HG02763 (cell line): ENCODE results near the gene C12orf42.
"Not testable (repeated sequence)": the region's sequence is repeated elsewhere in the genome, so short reads cannot be mapped to it uniquely, and the experiment has no call there.

Source experiments
- ATAC-seq: cut with Tn5 transposase; IDR thresholded peaks from one replicate; pipeline ENCODE4 v1.9.1; 2021; ENCODE audit warnings: mild to moderate bottlenecking, moderate library complexity; ENCODE audit not compliant: unreplicated experiment

The C12orf42 gene

DNA sequence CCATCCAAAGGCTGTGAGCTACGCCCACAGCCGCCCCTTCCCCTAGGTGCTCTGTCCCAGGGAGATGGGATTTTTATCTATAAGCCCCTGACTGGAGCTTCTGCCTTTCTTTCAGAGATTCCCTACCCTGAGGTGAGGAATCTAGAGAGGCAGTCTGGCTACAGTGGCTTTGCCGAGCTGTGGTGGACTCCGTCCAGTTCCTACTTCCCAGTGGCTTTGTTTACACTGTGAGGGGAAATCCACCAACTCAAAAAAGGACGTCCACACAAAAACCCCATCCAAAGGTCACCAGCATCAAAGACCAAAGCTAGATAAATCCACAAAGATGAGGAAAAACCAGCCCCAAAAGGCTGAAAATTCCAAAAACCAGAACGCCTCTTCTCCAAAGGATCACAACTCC is 70.1 kb downstream of the C12orf42 start:
- ATAC-seq: not testable (repeated sequence)

DNA sequence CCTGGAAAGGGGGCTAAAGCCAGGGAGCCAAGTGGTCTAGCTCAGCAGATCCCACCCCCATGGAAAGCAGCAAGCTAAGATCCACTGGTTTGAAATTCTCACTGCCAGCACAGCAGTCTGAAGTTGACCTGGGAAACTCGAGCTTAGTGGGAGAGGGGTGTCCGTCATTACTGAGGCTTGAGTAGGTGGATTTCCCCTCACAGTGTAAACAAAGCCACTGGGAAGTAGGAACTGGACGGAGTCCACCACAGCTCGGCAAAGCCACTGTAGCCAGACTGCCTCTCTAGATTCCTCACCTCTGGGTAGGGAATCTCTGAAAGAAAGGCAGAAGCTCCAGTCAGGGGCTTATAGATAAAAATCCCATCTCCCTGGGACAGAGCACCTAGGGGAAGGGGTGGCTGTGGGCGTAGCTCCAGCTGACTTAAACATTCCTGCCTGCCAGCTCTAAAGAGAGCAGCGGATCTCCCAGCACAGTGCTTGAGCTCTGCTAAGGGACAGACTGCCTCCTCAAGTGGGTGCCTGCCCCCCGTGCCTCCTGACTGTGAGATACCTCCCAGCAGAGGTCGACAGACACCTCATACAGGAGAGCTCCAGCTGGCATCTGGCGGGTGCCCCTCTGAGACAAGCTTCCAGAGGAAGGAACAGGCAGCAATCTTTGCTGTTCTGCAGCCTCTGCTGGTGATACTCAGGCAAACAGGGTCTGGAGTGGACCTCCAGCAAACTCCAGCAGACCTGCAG is 70.8 kb downstream of the C12orf42 start:
- not testable (repeated sequence) for ATAC-seq

DNA sequence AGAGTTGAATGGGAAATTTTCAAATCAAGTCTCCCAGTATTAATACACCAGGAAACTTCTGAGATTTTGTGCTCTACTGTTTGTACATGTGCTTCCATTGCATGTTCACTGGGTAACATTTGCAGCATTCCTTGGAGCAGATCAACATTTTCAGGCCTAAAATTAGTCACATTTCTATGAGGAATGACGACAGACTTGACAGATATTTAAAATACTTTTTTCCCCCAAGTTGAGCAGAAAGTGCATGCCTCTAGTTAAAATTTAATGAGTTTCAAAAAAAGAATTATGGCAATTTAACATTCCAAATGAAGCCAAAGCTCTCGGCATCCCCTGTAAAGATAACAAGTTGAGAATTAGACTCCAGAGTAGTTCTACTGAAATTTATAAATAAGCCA is 72.3 kb downstream of the C12orf42 start:
- ATAC-seq: no peak

DNA sequence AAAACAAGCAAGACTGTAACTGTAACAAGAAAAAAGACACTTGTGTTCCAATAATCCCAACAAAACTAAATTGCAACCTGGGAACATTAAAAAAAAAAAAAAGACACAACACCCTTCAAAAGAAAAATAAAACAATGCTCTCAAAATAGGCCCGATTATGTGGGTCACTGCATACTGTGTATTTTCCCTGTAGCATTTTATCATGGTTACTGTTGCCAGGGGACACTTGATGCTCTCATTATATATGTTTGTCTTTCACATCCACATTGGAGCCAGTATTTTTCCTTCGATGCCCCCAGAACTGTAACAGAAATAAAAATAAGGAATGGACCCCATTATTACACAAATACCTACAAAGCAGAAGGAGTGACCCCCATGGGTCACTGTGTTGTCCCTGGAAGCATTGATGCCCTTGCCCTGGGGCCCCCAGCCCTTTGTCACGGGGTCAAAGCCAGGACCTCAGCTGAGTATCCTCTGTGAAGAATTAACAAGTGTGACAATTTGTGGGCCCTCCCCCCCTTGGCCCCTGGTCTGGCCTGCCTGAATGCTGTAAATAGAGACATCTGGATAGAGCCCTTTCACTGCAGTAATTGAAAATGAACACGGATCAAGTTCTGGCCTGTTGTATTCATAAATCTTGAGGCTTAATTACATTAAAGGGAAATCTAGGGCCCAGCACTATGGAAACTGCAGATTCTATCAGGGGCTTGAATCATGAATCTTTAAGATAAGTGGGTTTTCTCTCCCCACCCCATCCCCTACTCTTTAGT is 72.8 kb downstream of the C12orf42 start:
- no peak for ATAC-seq

DNA sequence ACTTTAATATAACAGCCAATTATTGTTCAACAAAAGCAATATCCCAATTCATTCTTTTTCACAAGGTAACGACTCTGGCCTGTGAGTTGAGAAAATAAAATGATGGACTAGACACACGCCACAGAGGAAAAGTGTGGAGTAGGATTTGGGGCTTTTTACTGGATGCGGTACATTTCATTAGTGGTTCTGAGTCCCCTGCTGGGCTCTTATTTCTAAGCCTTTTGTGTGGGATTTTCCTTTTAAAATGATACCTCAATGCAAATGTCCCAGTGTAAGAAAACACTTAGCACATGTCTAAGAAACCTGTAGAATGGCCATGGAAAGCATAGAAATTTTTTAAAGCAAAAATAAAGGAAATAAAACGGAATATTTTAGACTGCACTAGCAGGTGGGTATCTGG is 73.4 kb downstream of the C12orf42 start:
- no peak for ATAC-seq

DNA sequence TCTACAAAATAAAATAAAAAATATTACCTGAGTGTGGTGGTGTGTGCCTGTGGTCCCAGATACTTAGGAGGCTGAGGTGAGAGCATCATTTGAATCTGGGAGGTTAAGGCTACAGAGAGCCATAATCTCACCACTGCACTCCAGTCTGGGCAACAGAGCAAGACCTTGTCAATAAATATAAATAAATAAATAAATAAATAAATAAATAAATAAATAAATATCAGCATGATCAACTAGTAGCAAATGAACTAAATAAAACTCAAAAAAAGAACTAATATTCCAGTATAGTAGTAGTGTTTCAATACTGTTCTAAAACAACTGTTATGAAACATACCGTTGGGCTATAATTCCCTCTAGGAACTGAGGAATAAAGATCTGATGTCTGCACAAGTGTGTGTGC is 74.4 kb downstream of the C12orf42 start:
- no peak for ATAC-seq

DNA sequence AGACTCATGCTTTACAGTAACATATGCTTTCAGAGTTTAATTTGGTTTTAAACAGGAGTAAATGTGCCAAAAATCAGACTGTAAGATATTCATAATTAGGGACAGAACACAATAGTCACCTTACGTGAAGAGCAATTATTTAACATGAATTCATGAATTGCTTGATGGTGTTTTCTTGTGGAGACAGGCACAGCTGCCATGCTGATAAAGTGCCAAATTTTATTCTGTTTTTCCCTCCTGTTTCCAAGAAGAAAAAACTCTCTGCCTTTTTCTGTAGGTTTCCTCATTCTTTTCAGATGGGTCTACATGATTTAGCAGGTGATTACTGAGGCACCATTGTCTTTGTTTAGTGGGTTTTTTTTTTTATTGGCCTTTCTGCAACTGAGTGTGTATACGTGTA is 80.1 kb downstream of the C12orf42 start:
- ATAC-seq: no peak

DNA sequence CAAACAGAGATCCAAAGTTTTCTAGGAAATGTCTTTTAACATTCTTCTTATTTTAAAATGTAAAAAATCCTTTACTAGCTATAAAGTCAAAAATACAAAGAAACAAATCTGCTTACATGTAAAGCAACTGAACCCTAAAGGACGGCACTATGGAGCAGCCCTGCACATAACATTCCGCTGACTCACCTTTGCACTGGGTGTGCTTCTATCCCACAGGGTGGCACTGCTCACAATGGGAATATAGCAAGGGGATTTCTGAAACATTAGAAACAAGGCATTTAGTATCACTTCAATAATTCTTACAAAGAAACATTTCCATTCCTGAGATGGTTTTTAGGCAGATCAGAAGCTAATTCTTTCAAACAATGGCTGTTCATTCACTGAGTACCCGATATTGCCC is 94.3 kb downstream of the C12orf42 start:
- ATAC-seq: no peak

DNA sequence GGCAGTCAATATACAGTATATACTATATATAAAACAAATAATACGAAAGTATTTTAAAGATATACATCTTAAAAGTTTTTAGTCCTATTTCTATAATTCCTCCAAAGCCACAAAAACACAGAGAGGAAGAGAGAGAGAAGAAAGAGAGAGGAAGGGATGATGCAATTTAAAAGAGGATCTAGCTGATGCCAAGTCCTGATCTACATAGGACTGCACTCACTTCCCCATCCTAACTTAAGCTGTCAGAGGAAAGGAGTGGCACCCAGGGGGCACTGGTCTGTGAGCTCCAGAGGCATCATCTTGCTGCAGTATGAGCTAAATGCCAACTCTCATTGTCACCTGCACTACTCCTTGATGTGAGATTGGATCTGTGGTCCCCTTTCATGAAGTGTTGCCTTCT is 95.8 kb downstream of the C12orf42 start:
- no peak for ATAC-seq

DNA sequence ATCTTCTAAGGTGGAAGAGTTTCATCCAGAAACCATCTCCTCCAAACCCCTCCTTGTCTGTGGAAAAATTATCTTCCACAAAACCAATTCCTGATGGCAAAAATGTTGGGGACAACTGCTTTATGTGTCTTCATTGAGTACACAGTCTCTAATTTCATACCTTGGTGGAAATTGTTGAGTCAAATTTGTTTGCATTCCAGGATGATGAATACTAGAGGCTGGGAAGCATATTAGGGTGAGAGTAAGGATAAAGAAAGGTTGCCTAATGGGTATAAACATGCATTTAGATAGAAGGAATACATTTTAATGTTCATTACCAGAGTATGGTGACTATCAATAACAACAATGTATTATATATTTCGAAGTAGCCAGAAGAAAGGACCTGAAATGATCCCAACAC is 98.2 kb downstream of the C12orf42 start:
- no peak for ATAC-seq

DNA sequence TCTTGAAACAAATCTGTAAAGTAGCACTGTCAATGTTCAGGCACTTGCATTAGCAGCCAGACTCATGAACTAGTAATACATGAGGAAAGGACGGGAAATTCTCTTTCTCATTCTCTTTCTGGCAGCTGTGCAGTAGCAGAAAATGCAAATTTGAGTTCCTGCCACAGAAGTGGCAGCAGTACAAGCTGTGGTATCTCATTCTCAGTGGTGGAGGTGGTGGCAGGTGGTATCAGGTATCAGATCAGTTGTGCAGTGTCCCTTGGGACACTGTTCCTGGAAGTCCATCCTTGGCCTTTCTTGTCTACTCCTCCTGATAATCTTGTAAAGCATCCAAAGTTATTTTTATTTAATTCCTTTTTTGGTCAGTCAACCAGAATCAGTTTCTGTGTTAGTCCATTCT is 103.0 kb downstream of the C12orf42 start:
- peak; percentile 91 for ATAC-seq

DNA sequence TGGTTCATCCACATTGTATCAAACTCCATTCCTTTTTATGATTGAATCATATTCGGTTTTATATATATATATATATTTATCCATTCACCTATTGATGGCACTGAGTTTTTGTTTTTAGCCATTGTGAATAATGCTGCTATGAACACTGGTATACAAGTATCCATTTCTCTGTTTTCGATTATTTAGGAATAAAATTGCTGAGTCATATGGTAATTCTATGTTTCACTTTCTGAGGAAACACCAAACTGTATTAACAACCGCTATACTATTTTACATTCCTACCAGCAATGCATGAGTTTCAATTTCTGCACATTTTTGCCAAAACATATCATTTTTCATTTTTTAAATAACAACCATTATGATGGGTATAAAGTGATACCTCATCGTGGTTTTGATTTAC is 104.7 kb downstream of the C12orf42 start:
- no peak for ATAC-seq

DNA sequence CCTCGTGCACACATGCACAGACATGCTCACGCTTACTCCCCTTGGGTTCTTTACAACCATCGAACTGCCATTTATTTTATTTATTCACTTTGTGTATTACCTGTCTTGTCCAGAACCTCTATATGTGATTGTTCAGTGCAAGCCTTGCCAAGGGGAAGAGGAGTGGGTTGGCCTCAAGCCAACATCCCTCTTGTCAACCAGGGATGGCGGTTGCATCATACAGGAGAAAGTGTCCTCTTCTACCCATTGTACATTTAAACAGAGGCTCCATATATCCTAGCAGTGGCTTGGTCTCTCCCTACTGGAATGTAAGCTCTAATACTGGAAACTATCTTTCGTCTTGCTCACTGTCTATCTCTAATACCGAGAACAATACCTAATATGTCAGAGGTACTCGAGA is 108.4 kb downstream of the C12orf42 start:
- no peak for ATAC-seq

DNA sequence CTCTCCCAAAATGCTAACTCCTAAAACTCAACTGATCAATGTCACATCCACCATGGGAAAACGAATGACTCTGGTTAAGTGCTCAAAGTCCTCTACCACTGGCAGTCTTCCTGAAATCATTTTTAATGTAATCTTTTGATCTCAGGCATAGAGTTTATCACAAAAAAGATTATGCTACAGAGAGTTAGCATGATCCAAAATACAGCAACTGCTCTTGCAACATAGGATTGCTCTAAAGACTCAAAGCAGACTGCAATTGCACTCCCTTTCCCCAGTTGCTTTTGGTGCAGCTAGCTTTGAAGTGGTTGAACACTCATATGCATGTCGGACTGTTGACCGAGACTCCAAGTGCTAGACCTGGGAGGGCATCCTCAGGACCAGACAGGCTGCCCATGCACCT is 109.3 kb downstream of the C12orf42 start:
- ATAC-seq: no peak

DNA sequence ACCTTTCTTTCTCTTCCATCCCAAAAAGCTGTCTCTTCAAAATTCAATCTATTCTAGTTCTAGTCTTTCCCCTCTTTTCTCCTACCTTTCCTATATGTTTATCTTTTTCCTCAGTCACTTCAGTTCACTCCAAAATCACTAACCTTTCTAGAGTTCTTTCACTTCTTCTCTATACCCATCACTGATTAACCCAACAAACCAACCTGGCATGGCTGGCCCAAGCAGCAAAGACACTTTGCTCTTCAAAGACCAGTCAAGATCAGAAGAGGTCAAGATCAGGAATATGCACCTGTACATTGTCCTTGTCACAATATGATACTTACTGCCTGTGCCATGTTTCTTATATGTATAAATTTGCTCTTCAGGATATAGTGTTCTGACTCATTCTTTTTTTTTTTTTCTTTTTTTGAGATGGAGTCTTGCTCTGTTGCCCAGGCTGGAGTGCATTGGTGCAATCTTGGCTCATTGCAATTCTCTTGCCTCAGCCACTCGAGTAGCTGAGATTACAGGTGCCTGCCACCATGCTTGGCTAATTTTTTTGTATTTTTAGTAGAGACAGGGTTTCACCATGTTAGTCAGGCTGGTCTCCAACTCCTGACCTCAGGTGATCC is 112.9 kb downstream of the C12orf42 start:
- no peak for ATAC-seq

DNA sequence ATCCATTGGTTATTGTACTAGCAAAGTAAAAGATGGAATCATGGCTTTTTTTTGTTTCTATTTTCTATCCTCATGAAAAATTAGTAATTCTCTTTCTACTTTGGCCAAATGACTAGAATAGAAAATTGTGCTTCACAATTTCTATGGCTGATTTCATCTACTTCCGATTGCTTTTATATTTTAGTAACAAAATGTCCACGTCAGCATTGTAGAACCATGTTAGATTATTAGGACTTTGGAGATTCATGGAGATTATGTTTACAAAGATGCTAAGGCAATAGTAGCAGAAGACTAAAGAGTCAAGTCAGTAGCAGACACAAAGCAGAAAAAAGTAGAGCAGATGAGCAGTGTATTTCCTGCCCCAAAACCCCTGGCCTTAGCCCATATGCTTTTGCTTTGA is 113.6 kb downstream of the C12orf42 start:
- ATAC-seq: no peak

DNA sequence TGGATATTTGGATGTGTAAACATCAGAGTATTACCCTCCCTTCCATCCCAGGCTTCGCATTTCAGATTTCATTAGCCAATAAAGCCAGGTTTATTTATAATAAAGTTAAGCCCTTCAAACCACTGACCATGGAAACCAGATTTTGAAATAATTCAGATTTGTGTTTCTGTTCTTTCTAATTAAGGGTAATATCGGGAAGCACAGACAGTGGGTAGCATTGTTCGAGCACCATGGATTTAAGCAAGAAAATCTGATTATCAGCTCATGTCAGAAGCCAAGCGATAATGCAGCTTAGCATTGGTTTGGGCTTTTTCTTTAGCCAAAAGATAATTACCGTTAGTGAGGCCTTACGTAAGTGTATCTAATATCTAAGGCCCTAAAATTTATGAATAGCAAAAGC is 116.1 kb downstream of the C12orf42 start:
- ATAC-seq: no peak

DNA sequence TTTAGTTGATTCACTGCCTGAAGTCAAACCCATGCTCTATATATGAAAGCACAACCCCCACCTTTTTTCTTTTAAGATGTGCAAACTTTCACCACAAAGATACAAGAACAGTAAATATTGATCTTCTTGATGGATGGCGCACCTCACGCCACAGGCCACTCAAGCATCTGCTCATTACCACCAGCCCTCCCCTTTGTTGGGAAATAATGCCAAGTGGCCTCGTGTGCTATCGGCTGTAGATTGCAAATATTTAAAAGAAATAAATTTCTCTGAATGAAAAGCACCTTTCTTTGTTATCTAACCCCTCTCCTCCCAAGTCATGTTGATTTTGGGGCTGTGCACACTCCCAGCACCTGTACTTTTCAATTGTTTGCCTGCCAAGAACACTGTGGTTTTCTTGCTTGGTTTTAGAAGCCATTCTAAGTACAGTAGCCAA is 122.7 kb downstream of the C12orf42 start:
- ATAC-seq: no peak

DNA sequence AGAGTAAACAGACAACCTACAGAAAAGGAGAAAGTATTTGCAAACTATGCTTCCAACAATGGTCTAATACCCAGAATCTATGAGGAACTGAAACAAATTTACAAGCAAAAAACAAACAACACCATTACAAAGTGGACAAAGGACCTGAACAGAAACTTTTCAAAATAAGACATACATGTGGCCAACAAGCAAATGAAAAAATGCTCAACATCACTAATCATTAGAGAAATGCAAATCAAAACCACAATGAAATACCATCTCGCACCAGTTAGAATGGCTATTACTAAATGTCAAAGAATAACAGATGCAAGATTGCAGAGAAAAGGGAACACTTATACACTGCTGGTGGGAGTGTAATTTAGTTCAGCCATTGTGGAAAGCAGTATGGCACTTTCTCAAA is 125.8 kb downstream of the C12orf42 start:
- ATAC-seq: peak; percentile 82

DNA sequence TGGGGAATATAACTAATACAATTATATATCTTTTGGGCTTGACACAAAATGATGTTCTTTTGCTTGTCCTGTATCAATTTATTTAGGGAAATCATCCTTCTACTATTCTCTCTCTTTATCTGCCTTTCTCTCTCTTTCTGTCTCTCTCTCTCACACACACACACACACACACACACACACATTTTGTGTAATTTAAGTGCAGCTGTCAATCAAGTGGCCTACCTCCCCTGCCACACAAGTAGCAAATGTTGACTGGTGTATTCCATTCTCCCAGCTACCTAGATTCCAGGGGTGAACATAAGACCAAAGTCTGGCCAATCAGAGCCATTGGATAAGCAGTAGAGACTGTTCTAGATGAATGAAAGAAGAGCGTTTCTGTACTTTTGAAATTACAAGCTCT is 127.6 kb downstream of the C12orf42 start:
- no peak for ATAC-seq

DNA sequence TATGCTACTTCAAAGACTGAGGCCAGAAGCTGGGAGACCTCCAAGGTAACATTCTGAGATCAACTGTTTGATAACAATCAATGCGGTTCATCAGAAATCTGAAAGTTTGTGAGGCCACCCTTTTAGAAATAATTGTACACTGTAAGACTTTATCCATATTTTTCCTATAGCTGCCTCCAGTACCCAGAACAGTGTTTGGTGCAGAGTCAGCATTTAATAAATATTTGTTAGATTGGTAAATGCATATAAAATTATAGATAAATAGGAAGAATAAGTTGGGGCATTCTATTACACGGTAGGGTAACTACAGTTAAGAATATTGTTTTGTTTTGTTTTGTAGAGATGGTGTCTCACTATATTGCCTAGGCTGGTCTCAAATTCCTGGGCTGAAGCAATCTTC is 141.4 kb downstream of the C12orf42 start:
- ATAC-seq: no peak

DNA sequence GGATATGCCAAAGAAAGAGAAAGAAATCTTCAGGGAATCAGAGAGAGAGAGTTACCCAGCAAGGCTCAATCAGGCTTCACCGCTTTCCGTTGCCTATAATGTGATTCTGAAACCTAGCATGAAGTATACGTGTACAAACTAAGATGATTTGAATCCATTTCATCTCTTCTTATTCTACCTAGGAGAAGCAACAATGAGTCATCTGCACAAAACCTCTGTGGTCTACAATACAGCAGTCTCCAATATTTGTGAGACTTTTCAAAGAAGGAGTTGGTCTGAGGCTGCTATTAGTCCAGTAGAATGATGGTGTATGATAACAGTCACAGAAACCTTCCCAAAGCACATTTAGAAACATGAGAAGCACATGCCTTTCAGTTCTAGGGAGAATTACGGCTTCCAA is 141.9 kb downstream of the C12orf42 start:
- no peak for ATAC-seq
